ENCODE data around the gene PLS1. TPM values are rescaled to one million over a fixed set of nuclear protein-coding genes. Genes with fewer than 3 reads are reported as not detected.

The PLS1 gene
- total RNA-seq, 1 donor from 2014 or later: 30.5 TPM

DNA sequence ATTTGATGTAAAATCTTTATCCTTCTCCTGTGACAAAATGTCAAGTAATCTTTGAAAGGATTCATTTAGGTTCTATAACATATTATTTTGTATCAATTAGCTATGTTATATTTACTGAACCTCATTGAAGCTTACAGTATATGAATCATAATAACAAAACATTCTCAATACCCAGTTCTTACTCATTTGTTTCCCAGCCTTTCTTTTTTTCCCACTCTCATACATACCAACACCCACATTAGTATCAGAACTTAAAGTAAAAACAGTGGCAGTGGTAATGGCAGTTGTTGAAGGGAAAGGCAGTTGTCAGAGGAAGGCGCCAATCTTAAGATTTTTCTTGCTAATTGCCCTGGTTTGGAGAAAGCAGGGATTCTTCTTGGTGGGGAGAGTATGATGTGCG lies 94.4 kb downstream of the PLS1 start:
- no peak for DNase-seq (ENCODE audit: low read depth)
- TF ChIP-seq, protein P1, sequence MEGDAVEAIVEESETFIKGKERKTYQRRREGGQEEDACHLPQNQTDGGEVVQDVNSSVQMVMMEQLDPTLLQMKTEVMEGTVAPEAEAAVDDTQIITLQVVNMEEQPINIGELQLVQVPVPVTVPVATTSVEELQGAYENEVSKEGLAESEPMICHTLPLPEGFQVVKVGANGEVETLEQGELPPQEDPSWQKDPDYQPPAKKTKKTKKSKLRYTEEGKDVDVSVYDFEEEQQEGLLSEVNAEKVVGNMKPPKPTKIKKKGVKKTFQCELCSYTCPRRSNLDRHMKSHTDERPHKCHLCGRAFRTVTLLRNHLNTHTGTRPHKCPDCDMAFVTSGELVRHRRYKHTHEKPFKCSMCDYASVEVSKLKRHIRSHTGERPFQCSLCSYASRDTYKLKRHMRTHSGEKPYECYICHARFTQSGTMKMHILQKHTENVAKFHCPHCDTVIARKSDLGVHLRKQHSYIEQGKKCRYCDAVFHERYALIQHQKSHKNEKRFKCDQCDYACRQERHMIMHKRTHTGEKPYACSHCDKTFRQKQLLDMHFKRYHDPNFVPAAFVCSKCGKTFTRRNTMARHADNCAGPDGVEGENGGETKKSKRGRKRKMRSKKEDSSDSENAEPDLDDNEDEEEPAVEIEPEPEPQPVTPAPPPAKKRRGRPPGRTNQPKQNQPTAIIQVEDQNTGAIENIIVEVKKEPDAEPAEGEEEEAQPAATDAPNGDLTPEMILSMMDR (conservative IDR thresholded peaks at IDR 0.05; ENCODE audit: low read depth, low read length): no peak
- no peak overlapping the region for H3K4me3 ChIP-seq (ENCODE audit: low read depth, low read length)

DNA sequence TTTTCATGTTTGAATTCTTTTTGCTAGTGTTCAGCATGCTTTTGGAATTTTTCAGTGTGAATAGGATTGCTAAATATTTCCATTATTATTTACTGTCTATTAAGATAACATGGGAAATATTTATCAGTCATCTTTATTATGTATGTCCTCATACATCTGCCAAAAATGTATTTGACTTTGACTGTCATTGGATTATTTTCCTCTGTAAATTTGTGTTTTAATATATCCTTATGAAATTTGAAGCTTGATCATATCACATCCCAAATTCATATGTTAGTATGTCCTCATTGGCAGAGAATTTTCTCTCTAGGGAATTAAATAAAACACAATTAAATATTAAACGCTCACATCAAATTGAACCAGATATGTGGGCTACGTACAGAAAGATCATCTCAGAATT lies 95.3 kb downstream of the PLS1 start:
- no peak overlapping the region for H3K4me3 ChIP-seq (ENCODE audit: low read depth, low read length)
- TF ChIP-seq, protein P1 (conservative IDR thresholded peaks at IDR 0.05; ENCODE audit: low read depth, low read length): no peak
- no peak for DNase-seq (ENCODE audit: low read depth)

DNA sequence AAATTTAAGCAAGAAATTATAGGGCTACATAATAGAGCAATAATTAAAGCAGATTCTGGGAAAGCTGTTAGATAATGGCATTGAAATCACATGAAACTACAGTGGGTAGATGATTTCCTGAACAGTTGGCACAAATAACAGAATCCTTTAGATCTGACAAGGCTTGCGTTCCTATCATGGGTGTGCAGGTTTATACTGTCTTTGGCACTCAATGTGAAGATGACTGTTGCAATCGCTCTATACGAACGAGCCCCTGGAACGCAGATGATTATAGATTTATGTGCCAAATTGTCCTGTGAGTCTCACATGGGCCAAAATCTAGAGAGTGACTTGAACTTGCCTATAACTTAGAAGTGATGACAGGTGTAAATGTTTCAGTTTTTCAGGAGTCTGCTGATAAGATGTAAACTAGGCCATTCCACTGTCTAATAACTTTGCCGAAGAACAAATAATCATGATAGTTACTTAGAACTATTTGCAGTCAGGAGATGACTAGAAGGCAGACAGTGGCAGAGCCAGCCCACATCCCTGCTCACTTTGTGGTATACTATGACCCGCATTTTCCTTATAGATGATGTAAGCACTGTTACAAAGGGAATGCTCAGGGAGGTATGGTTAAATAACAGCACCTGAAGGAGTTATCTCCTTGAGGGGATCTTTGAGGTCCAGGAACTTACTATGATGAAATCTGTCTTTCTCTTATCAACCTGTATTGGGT lies 97.1 kb downstream of the PLS1 start:
- no peak overlapping the region for H3K4me3 ChIP-seq (ENCODE audit: low read depth, low read length)
- TF ChIP-seq, protein P1 (conservative IDR thresholded peaks at IDR 0.05; ENCODE audit: low read depth, low read length): no peak
- DNase-seq (ENCODE audit: low read depth): no peak

DNA sequence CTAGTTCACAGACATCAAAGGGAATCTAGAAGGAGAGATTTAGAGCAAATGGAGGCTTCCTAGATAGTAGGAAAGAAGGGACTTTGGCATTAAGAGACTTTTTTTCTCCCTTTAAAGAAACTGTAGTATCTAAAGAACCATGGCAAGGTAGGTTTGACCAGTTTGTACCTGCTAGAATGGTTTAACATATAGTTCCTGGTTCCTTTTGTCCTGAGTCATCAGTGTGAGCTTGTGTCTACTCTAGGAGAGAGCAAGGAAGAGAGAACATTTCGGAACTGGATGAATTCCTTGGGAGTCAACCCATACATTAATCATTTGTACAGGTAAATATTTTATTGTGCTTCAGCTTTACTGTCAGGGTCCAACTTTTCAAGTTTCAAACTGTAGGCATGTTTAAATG lies 98.0 kb downstream of the PLS1 start:
- no peak for DNase-seq (ENCODE audit: low read depth)
- TF ChIP-seq, protein P1 (conservative IDR thresholded peaks at IDR 0.05; ENCODE audit: low read depth, low read length): no peak
- no peak overlapping the region for H3K4me3 ChIP-seq (ENCODE audit: low read depth, low read length)

DNA sequence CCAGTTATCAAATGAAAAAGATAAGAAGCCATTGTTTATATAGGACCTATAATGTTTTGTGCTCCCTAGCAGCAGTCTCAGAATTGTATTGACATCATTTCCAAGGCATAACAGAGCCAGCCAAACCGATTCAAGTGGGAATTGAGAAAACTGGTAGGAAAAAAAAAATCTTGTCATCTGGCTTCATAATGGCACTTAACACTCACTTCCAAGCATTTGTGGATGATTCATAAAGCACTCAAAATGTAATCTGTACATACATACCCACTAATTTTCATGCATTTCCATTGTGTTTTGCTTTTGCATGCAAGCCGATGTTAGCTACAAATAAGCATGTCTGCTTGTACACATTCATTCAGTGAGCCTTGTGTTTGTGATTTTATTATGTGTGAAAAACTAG lies 109.0 kb downstream of the PLS1 start:
- no peak overlapping the region for H3K4me3 ChIP-seq (ENCODE audit: low read depth, low read length)
- DNase-seq (ENCODE audit: low read depth): no peak

DNA sequence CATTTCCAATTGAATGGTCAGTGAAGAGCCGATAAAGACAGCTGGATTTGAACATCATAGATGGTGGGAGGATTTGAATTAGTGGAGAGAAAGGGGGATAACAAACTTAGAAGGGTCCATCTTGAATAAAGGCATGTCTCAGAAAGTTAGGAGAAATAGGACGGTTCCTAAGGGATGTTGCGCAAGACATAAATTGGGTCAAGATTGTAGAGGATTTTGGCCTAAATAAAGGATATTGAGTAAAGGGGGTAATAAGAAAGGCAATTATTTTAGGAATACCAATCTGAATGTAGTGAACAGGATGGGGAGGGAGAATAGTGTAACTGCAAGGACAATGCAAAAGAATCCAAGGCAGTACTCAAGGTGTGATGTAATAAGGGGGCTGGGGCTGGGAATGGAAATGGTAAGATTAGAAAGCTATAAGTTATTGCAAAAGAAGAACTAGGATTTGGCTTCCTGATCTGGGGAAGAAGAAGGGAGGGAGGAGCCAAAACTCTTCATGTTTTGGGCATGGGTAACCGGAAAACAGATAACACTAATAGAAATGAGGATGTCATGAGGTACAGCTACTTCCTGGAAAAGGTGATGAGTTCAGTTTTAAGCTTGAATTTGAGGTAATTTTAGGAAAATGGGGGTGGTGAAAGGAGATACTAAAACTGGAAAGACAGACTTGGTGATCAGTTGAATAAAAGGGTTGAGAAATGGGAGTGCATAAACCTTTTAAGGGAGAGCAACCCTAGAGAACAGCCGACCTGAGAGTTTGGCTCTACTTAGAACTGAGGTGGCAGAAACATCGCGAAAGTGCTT lies 110.3 kb downstream of the PLS1 start:
- DNase-seq (ENCODE audit: low read depth): no peak
- TF ChIP-seq, protein P1 (conservative IDR thresholded peaks at IDR 0.05; ENCODE audit: low read depth, low read length): no peak
- no peak overlapping the region for H3K4me3 ChIP-seq (ENCODE audit: low read depth, low read length)

More for the DNA sequence above, 109.0 kb downstream of the PLS1 start:
- TF ChIP-seq, protein P1 (conservative IDR thresholded peaks at IDR 0.05; ENCODE audit: low read depth, low read length): no peak

Measured in epithelial cell of proximal tubule (primary cell).